ENCODE results near the gene PRUNE2. TPM values are rescaled to one million over a fixed set of nuclear protein-coding genes. Genes with fewer than 3 reads are reported as not detected.

Gene PRUNE2
- total and polyA plus RNA-seq, 4 donors, result 1.3 to 4.5 (median 1.6) TPM

GRCh38 chr9:76877961-76878360, 28.0 kb downstream of the PRUNE2 start (continued):
- TF ChIP-seq ATF3 (IDR thresholded peaks at IDR 0.05) (no peak), RXRA (IDR thresholded peaks at IDR 0.05) (no peak)

GRCh38 chr9:76876098-76876497, 29.8 kb downstream of the PRUNE2 start:
- 65% methylated on average over 2 of the region's 2 CpGs for WGBS
- peaks cover 0 to 4% (median 0%) of the 10 kb centered on the region in 4 donors for H3K27me3 ChIP-seq (ENCODE audit: control insufficient read depth in 4 of 4, insufficient read depth in 4 of 4, low read length in 3 of 4)

GRCh38 chr9:76873821-76874220, 32.1 kb downstream of the PRUNE2 start:
- no peak for DNase-seq (ENCODE audit: low spot score)
- Histone ChIP-seq H3K9ac (ENCODE audit: low read depth in 1 of 2, low read length in 2 of 2) (no peak overlapping the region), H3K4me1 (ENCODE audit: control insufficient read depth in 4 of 4, insufficient read depth in 4 of 4, low read length in 3 of 4) (no peaks in the 10 kb centered on the region), H3K27ac (ENCODE audit: low read depth in 1 of 2, low read length in 2 of 2) (no peak overlapping the region), H3K4me3 (ENCODE audit: low read depth in 1 of 3, low read length in 3 of 3) (no peak overlapping the region), H3K36me3 (ENCODE audit: control insufficient read depth in 4 of 4, insufficient read depth in 3 of 4, low read depth in 1 of 4, low read length in 3 of 4) (no peaks in the 10 kb centered on the region), H3K9me3 (ENCODE audit: control insufficient read depth in 4 of 4, low read length in 3 of 4) (no peaks in the 10 kb centered on the region), H3K27me3 (ENCODE audit: control insufficient read depth in 4 of 4, insufficient read depth in 4 of 4, low read length in 3 of 4) (peaks cover 0 to 4% (median 0%) of the 10 kb centered on the region in 4 donors)
- 73% methylated on average over 2 of the region's 2 CpGs for WGBS
- TF ChIP-seq EGR1 (IDR thresholded peaks at IDR 0.05; ENCODE audit: low read depth in 2 of 2) (no peak), HNF4A (conservative IDR thresholded peaks at IDR 0.05) (no peak), RAD21 (IDR thresholded peaks at IDR 0.05) (no peak), CTCF (IDR thresholded peaks at IDR 0.05; ENCODE audit: low read depth, low read length, missing input control) (no peak), REST (IDR thresholded peaks at IDR 0.05) (no peak), MAX (IDR thresholded peaks at IDR 0.05) (no peak)

More at GRCh38 chr9:76876098-76876497, 29.8 kb downstream of the PRUNE2 start:
- Histone ChIP-seq H3K9ac (ENCODE audit: low read depth in 1 of 2, low read length in 2 of 2) (no peak overlapping the region), H3K4me3 (ENCODE audit: low read depth in 1 of 3, low read length in 3 of 3) (no peak overlapping the region), H3K9me3 (ENCODE audit: control insufficient read depth in 4 of 4, low read length in 3 of 4) (no peaks in the 10 kb centered on the region), H3K4me1 (ENCODE audit: control insufficient read depth in 4 of 4, insufficient read depth in 4 of 4, low read length in 3 of 4) (no peaks in the 10 kb centered on the region), H3K27ac (ENCODE audit: low read depth in 1 of 2, low read length in 2 of 2) (no peak overlapping the region), H3K36me3 (ENCODE audit: control insufficient read depth in 4 of 4, insufficient read depth in 3 of 4, low read depth in 1 of 4, low read length in 3 of 4) (no peaks in the 10 kb centered on the region)
- no peak for DNase-seq (ENCODE audit: low spot score)
- TF ChIP-seq FOXA2 (IDR thresholded peaks at IDR 0.05) (no peak), ATF3 (IDR thresholded peaks at IDR 0.05) (no peak), NR2F2 (IDR thresholded peaks at IDR 0.05) (no peak), JUND (IDR thresholded peaks at IDR 0.05) (no peak), FOXA1 (IDR thresholded peaks at IDR 0.05) (no peak), EGR1 (IDR thresholded peaks at IDR 0.05; ENCODE audit: low read depth in 2 of 2) (no peak), ZBTB33 (IDR thresholded peaks at IDR 0.05) (no peak), MAX (IDR thresholded peaks at IDR 0.05) (no peak), CTCF (IDR thresholded peaks at IDR 0.05; ENCODE audit: low read depth, low read length, missing input control) (no peak)
